Measurements from ENCODE around the gene AGBL4. TPM values are rescaled to one million over a fixed set of nuclear protein-coding genes. Genes with fewer than 3 reads are reported as not detected.

The AGBL4 gene
- total and polyA plus RNA-seq, 2 of the 13 experiments (the other 11 are each of a cell fraction or from before 2014, with no cell fraction given): not detected

DNA sequence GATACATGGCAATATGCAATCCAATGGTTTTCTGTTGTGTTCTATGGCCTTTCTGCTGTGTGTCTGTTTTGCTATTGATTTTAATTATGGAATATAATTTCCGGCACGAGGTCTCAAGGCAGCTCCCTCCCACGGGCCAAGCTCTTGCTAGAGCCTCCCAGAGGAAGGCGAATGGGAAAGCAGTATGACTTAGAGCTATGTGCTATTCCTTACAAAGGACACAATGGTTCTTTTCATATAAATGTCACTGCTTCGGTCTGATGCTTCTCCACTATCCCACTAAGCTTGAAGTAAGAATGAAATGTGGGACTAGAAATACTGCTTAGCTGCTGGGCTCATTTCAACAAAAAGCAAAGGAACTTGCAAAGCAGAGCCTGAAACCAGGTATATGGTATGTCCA, 924.9 kb downstream of the AGBL4 start:
- H4K20me1 ChIP-seq (ENCODE audit: insufficient read depth, low read length): no peaks in the 10 kb centered on the region
- CTCF ChIA-PET (ENCODE audit: low intra/inter-chr PET ratio, low total read pairs): no interaction called here
- no TSS peak for BruUV-seq (replicated peaks)
- ATAC-seq (no peak), FAIRE-seq (no peak), DNase-seq (ENCODE audit: low spot score) (no peak)
- peaks cover 75% of the 10 kb centered on the region for H3K9me3 ChIP-seq (ENCODE audit: low read length)
- intact Hi-C loops (cut with micrococcal nuclease; ENCODE audit: unreplicated experiment) (no loop called here), in situ Hi-C loops (cut with HindIII; ENCODE audit: extremely low pct_ligation_motif_present, low pct_unique_long_range_greater_than_20kb) (no loop called here)
- TF ChIP-seq ZNF607 (CRISPR knock-in tag; IDR thresholded peaks at IDR 0.05; ENCODE audit: borderline replicate concordance) (no peak), AKAP8 (CRISPR knock-in tag; IDR thresholded peaks at IDR 0.05) (no peak), KDM6A (CRISPR knock-in tag; IDR thresholded peaks at IDR 0.05; ENCODE audit: low read depth) (no peak), ZNF382 (CRISPR knock-in tag; IDR thresholded peaks at IDR 0.05; ENCODE audit: borderline replicate concordance) (no peak), MXD4 (CRISPR knock-in tag; IDR thresholded peaks at IDR 0.05) (no peak), ZBTB7A (CRISPR knock-in tag; IDR thresholded peaks at IDR 0.05) (no peak), MEIS1 (CRISPR knock-in tag; IDR thresholded peaks at IDR 0.05; ENCODE audit: borderline replicate concordance) (no peak), DPF2 (CRISPR knock-in tag; IDR thresholded peaks at IDR 0.05; ENCODE audit: borderline replicate concordance, low read depth) (no peak), CBFB (CRISPR knock-in tag; IDR thresholded peaks at IDR 0.05) (no peak), CBX1 (IDR thresholded peaks at IDR 0.05; ENCODE audit: low read depth) (no peak), HNRNPUL1 (IDR thresholded peaks at IDR 0.05; ENCODE audit: low read depth, low read length) (no peak), GZF1 (CRISPR knock-in tag; IDR thresholded peaks at IDR 0.05) (no peak), KLF6 (CRISPR knock-in tag; IDR thresholded peaks at IDR 0.05) (no peak), RAD21 (CRISPR knock-in tag; IDR thresholded peaks at IDR 0.05) (no peak), ZKSCAN8 (CRISPR knock-in tag; IDR thresholded peaks at IDR 0.05; ENCODE audit: borderline replicate concordance) (no peak)
- TF ChIP-seq, protein P1, sequence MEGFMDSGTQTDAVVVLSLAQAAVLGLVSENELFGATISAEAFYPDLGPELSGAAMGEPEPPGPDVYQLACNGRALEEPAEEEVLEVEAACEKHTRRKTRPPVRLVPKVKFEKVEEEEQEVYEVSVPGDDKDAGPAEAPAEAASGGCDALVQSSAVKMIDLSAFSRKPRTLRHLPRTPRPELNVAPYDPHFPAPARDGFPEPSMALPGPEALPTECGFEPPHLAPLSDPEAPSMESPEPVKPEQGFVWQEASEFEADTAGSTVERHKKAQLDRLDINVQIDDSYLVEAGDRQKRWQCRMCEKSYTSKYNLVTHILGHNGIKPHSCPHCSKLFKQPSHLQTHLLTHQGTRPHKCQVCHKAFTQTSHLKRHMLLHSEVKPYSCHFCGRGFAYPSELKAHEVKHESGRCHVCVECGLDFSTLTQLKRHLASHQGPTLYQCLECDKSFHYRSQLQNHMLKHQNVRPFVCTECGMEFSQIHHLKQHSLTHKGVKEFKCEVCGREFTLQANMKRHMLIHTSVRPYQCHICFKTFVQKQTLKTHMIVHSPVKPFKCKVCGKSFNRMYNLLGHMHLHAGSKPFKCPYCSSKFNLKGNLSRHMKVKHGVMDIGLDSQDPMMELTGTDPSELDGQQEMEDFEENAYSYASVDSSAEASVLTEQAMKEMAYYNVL (CRISPR knock-in tag; IDR thresholded peaks at IDR 0.05; ENCODE audit: borderline replicate concordance): no peak
- TF ChIP-seq, protein P2, sequence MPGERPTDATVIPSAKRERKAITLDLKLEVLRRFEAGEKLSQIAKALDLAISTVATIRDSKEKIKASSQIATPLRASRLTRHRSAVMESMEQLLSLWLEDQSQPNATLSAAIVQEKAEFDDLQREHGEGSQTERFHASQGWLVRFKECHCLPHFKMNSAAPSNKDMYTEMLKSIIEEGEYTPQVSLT (CRISPR knock-in tag; IDR thresholded peaks at IDR 0.05; ENCODE audit: borderline replicate concordance, low read depth): no peak
- TF ChIP-seq, protein P3, sequence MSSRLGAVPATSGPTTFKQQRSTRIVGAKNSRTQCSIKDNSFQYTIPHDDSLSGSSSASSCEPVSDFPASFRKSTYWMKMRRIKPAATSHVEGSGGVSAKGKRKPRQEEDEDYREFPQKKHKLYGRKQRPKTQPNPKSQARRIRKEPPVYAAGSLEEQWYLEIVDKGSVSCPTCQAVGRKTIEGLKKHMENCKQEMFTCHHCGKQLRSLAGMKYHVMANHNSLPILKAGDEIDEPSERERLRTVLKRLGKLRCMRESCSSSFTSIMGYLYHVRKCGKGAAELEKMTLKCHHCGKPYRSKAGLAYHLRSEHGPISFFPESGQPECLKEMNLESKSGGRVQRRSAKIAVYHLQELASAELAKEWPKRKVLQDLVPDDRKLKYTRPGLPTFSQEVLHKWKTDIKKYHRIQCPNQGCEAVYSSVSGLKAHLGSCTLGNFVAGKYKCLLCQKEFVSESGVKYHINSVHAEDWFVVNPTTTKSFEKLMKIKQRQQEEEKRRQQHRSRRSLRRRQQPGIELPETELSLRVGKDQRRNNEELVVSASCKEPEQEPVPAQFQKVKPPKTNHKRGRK (CRISPR knock-in tag; IDR thresholded peaks at IDR 0.05): no peak
- TF ChIP-seq, protein P4, sequence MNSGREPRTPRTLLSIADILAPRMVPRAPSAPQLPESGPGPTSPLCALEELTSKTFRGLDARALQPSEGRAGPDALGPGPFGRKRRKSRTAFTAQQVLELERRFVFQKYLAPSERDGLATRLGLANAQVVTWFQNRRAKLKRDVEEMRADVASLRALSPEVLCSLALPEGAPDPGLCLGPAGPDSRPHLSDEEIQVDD (CRISPR knock-in tag; IDR thresholded peaks at IDR 0.05; ENCODE audit: borderline replicate concordance): no peak
- H3K4me2 ChIP-seq (ENCODE audit: low read depth, low read length): no peak overlapping the region
- no peaks in the 10 kb centered on the region for H3K79me2 ChIP-seq (ENCODE audit: insufficient read depth, low read length)
- no peaks in the 10 kb centered on the region for H3K36me3 ChIP-seq (replicated peaks in 1 of 2; ENCODE audit: control insufficient read depth in 1 of 2, insufficient read depth in 2 of 2, low read length in 2 of 2)
- no peaks in the 10 kb centered on the region for H3K4me1 ChIP-seq (ENCODE audit: insufficient read depth, low read length)
- no peak overlapping the region for H2AFZ ChIP-seq (ENCODE audit: low read length)
- 20% methylated on average over 5 of the region's 5 CpGs for WGBS (ENCODE audit: low lambda C conversion rate)
- H3K4me3 ChIP-seq (replicated peaks in 1 of 3; ENCODE audit: insufficient read depth in 1 of 3, low read depth in 2 of 3, low read length in 3 of 3): no peak overlapping the region
- no peak overlapping the region for H3K9ac ChIP-seq (ENCODE audit: insufficient read depth, low read depth, low read length)
- no peak overlapping the region for H3K27ac ChIP-seq (ENCODE audit: extremely low read length, insufficient read depth, low read length)
- POLR2A ChIA-PET: no interaction called here
- H3K27me3 ChIP-seq (ENCODE audit: control insufficient read depth in 1 of 2, insufficient read depth in 2 of 2, low read length in 2 of 2): no peaks in the 10 kb centered on the region
